ENCODE data around the gene ARHGAP26.

The ARHGAP26 gene

GRCh38 chr5:142810743-142811290 is 40.6 kb downstream of the ARHGAP26 start:
- DNase-seq (ENCODE audit: low read depth, low spot score): no peak

- no peak for DNase-seq (ENCODE audit: low read depth, low spot score)
Measured at GRCh38 chr5:142811866-142812557, 41.8 kb downstream of the ARHGAP26 start.

- DNase-seq (ENCODE audit: low read depth, low spot score): no peak
Measured at GRCh38 chr5:142813220-142813619, 43.0 kb downstream of the ARHGAP26 start.

GRCh38 chr5:142814122-142814521 is 43.9 kb downstream of the ARHGAP26 start:
- no peak for DNase-seq (ENCODE audit: low read depth, low spot score)

GRCh38 chr5:142815469-142815868 is 45.3 kb downstream of the ARHGAP26 start:
- DNase-seq (ENCODE audit: low read depth, low spot score): no peak

GRCh38 chr5:142816531-142817430 is 46.6 kb downstream of the ARHGAP26 start:
- no peak for DNase-seq (ENCODE audit: low read depth, low spot score)

GRCh38 chr5:142817949-142818431 is 47.8 kb downstream of the ARHGAP26 start:
- DNase-seq (ENCODE audit: low read depth, low spot score): no peak

GRCh38 chr5:142819292-142819691 is 49.1 kb downstream of the ARHGAP26 start:
- DNase-seq (ENCODE audit: low read depth, low spot score): no peak

- no peak for DNase-seq (ENCODE audit: low read depth, low spot score)
Measured at GRCh38 chr5:142819825-142820224, 49.6 kb downstream of the ARHGAP26 start.

- no peak for DNase-seq (ENCODE audit: low read depth, low spot score)
Measured at GRCh38 chr5:142820447-142820846, 50.3 kb downstream of the ARHGAP26 start.

GRCh38 chr5:142821034-142821732 is 51.0 kb downstream of the ARHGAP26 start:
- no peak for DNase-seq (ENCODE audit: low read depth, low spot score)

GRCh38 chr5:142821733-142822487 is 51.7 kb downstream of the ARHGAP26 start:
- DNase-seq (ENCODE audit: low read depth, low spot score): no peak

GRCh38 chr5:142823126-142823525 is 52.9 kb downstream of the ARHGAP26 start:
- DNase-seq (ENCODE audit: low read depth, low spot score): no peak

GRCh38 chr5:142823806-142824205 is 53.6 kb downstream of the ARHGAP26 start:
- no peak for DNase-seq (ENCODE audit: low read depth, low spot score)

- no peak for DNase-seq (ENCODE audit: low read depth, low spot score)
Measured at GRCh38 chr5:142824391-142824790, 54.2 kb downstream of the ARHGAP26 start.

GRCh38 chr5:142825378-142826089 is 55.4 kb downstream of the ARHGAP26 start:
- no peak for DNase-seq (ENCODE audit: low read depth, low spot score)

GRCh38 chr5:142826093-142826492 is 55.9 kb downstream of the ARHGAP26 start:
- DNase-seq (ENCODE audit: low read depth, low spot score): no peak

- no peak for DNase-seq (ENCODE audit: low read depth, low spot score)
Measured at GRCh38 chr5:142826741-142827492, 56.7 kb downstream of the ARHGAP26 start.

GRCh38 chr5:142827934-142828576 is 57.9 kb downstream of the ARHGAP26 start:
- no peak for DNase-seq (ENCODE audit: low read depth, low spot score)

Measured in iPS DF 19.7 (cell line).